Measurements from ENCODE around the gene ADGRG4.

Gene ADGRG4

GRCh38 chrX:136269921-136270320 is 30.8 kb upstream of the ADGRG4 start:
- Histone ChIP-seq H3K9me3 (ENCODE audit: insufficient read depth, low read depth, low read length) (no peaks in the 10 kb centered on the region), H3K9me2 (replicated peaks; ENCODE audit: low read depth, low read length) (no peaks in the 10 kb centered on the region), H3K4me1 (ENCODE audit: insufficient read depth, low read length, poor library complexity, severe bottlenecking) (peaks cover 10% of the 10 kb centered on the region), H3F3A (ENCODE audit: low read depth) (no peaks in the 10 kb centered on the region), H3K4me3 (ENCODE audit: low read length, poor library complexity, severe bottlenecking) (no peak overlapping the region), H4K20me1 (ENCODE audit: insufficient read depth, low read length, poor library complexity, severe bottlenecking) (no peaks in the 10 kb centered on the region), H3K36me3 (ENCODE audit: insufficient read depth, low read length) (no peaks in the 10 kb centered on the region), H3K4me2 (ENCODE audit: low read depth, low read length, poor library complexity, severe bottlenecking) (no peak overlapping the region), H3K27me3 (ENCODE audit: insufficient read depth, low read length, poor library complexity, severe bottlenecking) (no peaks in the 10 kb centered on the region), H2AFZ (ENCODE audit: low read length) (no peak overlapping the region), H3K79me2 (ENCODE audit: insufficient read depth, low read length) (no peaks in the 10 kb centered on the region), H3K9ac (ENCODE audit: low read depth, low read length, poor library complexity, severe bottlenecking) (no peak overlapping the region)
- no peak for TF ChIP-seq EZH2phosphoT487 (IDR thresholded peaks at IDR 0.05; ENCODE audit: borderline replicate concordance)
- TF ChIP-seq CTCF (conservative IDR thresholded peaks at IDR 0.05; ENCODE audit: low read length) = no peak

- H3K4me1 ChIP-seq (ENCODE audit: insufficient read depth, low read length, poor library complexity, severe bottlenecking) = peaks cover 10% of the 10 kb centered on the region
- no peaks in the 10 kb centered on the region for H3K27me3 ChIP-seq (ENCODE audit: insufficient read depth, low read length, poor library complexity, severe bottlenecking)
- TF ChIP-seq EZH2phosphoT487 (IDR thresholded peaks at IDR 0.05; ENCODE audit: borderline replicate concordance) = no peak
- TF ChIP-seq CTCF (conservative IDR thresholded peaks at IDR 0.05; ENCODE audit: low read length) = no peak
- H3K9me2 ChIP-seq (replicated peaks; ENCODE audit: low read depth, low read length) = no peaks in the 10 kb centered on the region
- H2AFZ ChIP-seq (ENCODE audit: low read length) = peak overlapping the region; percentile 45; the same call in 1 of the 2 replicates
- H3K9ac ChIP-seq (ENCODE audit: low read depth, low read length, poor library complexity, severe bottlenecking) = peak overlapping the region; percentile 39
- H3F3A ChIP-seq (ENCODE audit: low read depth) = no peaks in the 10 kb centered on the region
- no peaks in the 10 kb centered on the region for H3K79me2 ChIP-seq (ENCODE audit: insufficient read depth, low read length)
- H3K9me3 ChIP-seq (ENCODE audit: insufficient read depth, low read depth, low read length) = no peaks in the 10 kb centered on the region
- peak overlapping the region; percentile 64 for H3K4me2 ChIP-seq (ENCODE audit: low read depth, low read length, poor library complexity, severe bottlenecking)
- H3K4me3 ChIP-seq (ENCODE audit: low read length, poor library complexity, severe bottlenecking) = peak overlapping the region; percentile 32
- H4K20me1 ChIP-seq (ENCODE audit: insufficient read depth, low read length, poor library complexity, severe bottlenecking) = no peaks in the 10 kb centered on the region
- no peaks in the 10 kb centered on the region for H3K36me3 ChIP-seq (ENCODE audit: insufficient read depth, low read length)
Measured at GRCh38 chrX:136271300-136271699, 29.5 kb upstream of the ADGRG4 start.

- H3K9me2 ChIP-seq (replicated peaks; ENCODE audit: low read depth, low read length) = no peaks in the 10 kb centered on the region
- no peak overlapping the region for H3K4me2 ChIP-seq (ENCODE audit: low read depth, low read length, poor library complexity, severe bottlenecking)
- H2AFZ ChIP-seq (ENCODE audit: low read length) = no peak overlapping the region
- no peaks in the 10 kb centered on the region for H3K27me3 ChIP-seq (ENCODE audit: insufficient read depth, low read length, poor library complexity, severe bottlenecking)
- H3K9ac ChIP-seq (ENCODE audit: low read depth, low read length, poor library complexity, severe bottlenecking) = no peak overlapping the region
- H3K9me3 ChIP-seq (ENCODE audit: insufficient read depth, low read depth, low read length) = no peaks in the 10 kb centered on the region
- H3K36me3 ChIP-seq (ENCODE audit: insufficient read depth, low read length) = no peaks in the 10 kb centered on the region
- no peaks in the 10 kb centered on the region for H3K79me2 ChIP-seq (ENCODE audit: insufficient read depth, low read length)
- TF ChIP-seq EZH2phosphoT487 (IDR thresholded peaks at IDR 0.05; ENCODE audit: borderline replicate concordance) (no peak), CTCF (conservative IDR thresholded peaks at IDR 0.05; ENCODE audit: low read length) (peak; percentile 32)
- no peak overlapping the region for H3K4me3 ChIP-seq (ENCODE audit: low read length, poor library complexity, severe bottlenecking)
- H3K4me1 ChIP-seq (ENCODE audit: insufficient read depth, low read length, poor library complexity, severe bottlenecking) = peaks cover 10% of the 10 kb centered on the region
- no peaks in the 10 kb centered on the region for H3F3A ChIP-seq (ENCODE audit: low read depth)
- H4K20me1 ChIP-seq (ENCODE audit: insufficient read depth, low read length, poor library complexity, severe bottlenecking) = no peaks in the 10 kb centered on the region
Measured at GRCh38 chrX:136272325-136272724, 28.4 kb upstream of the ADGRG4 start.

Measured in Loucy (cell line).